Liver (tissue), 9 donors: ENCODE data around the gene TJP3. TPM values are rescaled to one million over a fixed set of nuclear protein-coding genes. Genes with fewer than 3 reads are reported as not detected.

Experiments
- DNase-seq: peaks from one replicate; pipeline ENCODE4 v3.0.0-alpha.2; 2017; ENCODE audit warnings: low spot score
- H3K27ac ChIP-seq, 2 donors: one replicate each; pipeline ENCODE4 v1.7.0; 2013; ENCODE audit warnings: inconsistent platforms in 2 of 2, low read length in 2 of 2, control low read depth in 1 of 2, low read depth in 1 of 2, mild to moderate bottlenecking in 1 of 2
- H3K27me3 ChIP-seq, 4 donors: one replicate each; pipeline versions ENCODE4 v1.6.1 to v1.7.0; 2013; ENCODE audit warnings: low read length in 3 of 4, inconsistent platforms in 1 of 4, mild to moderate bottlenecking in 1 of 4, moderate library complexity in 1 of 4; ENCODE audit not compliant: control insufficient read depth in 4 of 4, insufficient read depth in 4 of 4
- H3K36me3 ChIP-seq, 4 donors: one replicate each; pipeline versions ENCODE4 v1.6.1 to v1.7.0; 2013; ENCODE audit warnings: low read length in 3 of 4, mild to moderate bottlenecking in 3 of 4, low read depth in 1 of 4, moderate library complexity in 1 of 4; ENCODE audit not compliant: control insufficient read depth in 4 of 4, insufficient read depth in 3 of 4
- H3K4me1 ChIP-seq, 4 donors: one replicate each; pipeline versions ENCODE4 v1.6.1 to v1.7.0; 2013; ENCODE audit warnings: low read length in 3 of 4, mild to moderate bottlenecking in 3 of 4, moderate library complexity in 1 of 4; ENCODE audit not compliant: control insufficient read depth in 4 of 4, insufficient read depth in 4 of 4
- H3K4me3 ChIP-seq, 3 donors: one replicate each; pipeline versions ENCODE4 v1.6.1 to v1.7.0; 2013; ENCODE audit warnings: low read length in 3 of 3, control low read depth in 1 of 3, low read depth in 1 of 3, mild to moderate bottlenecking in 1 of 3
- H3K9ac ChIP-seq, 2 donors: one replicate each; pipeline ENCODE4 v1.7.0; 2013; ENCODE audit warnings: low read length in 2 of 2, mild to moderate bottlenecking in 2 of 2, moderate library complexity in 2 of 2, control low read depth in 1 of 2, low read depth in 1 of 2
- H3K9me3 ChIP-seq, 4 donors: one replicate each; pipeline versions ENCODE4 v1.6.1 to v1.7.0; 2013; ENCODE audit warnings: low read length in 3 of 4; ENCODE audit not compliant: control insufficient read depth in 4 of 4
- ATF3 ChIP-seq: IDR thresholded peaks from 2 replicates; pipeline ENCODE4 v1.6.1; 2016; ENCODE audit warnings: antibody characterized with exemption
- EGR1 ChIP-seq, 2 donors: IDR thresholded peaks; 2 replicates each; pipeline ENCODE4 v1.6.1; 2016 to 2018; ENCODE audit warnings: antibody characterized with exemption in 2 of 2, low read depth in 2 of 2
- FOXA2 ChIP-seq: IDR thresholded peaks from 2 replicates; pipeline ENCODE4 v1.6.1; 2016; ENCODE audit warnings: antibody characterized with exemption
- GABPA ChIP-seq, 2 donors: IDR thresholded peaks in 1 of 2; conservative IDR thresholded peaks in 1 of 2; 2 replicates each; pipeline ENCODE4 v1.6.1; 2016; ENCODE audit warnings: antibody characterized with exemption in 2 of 2, mild to moderate bottlenecking in 1 of 2, moderate library complexity in 1 of 2
- HNF4A ChIP-seq, 2 donors: conservative IDR thresholded peaks; 2 replicates each; pipeline ENCODE4 v1.6.1; 2016; ENCODE audit warnings: antibody characterized with exemption in 2 of 2, mild to moderate bottlenecking in 2 of 2
- HNF4G ChIP-seq: IDR thresholded peaks from 2 replicates; pipeline ENCODE4 v1.6.1; 2016; ENCODE audit warnings: antibody characterized with exemption
- JUND ChIP-seq, 2 donors: IDR thresholded peaks; 2 replicates each; pipeline ENCODE4 v1.6.1; 2016; ENCODE audit warnings: antibody characterized with exemption in 2 of 2
- NR2F2 ChIP-seq: IDR thresholded peaks from 2 replicates; pipeline ENCODE4 v1.6.1; 2016; ENCODE audit warnings: antibody characterized with exemption
- RAD21 ChIP-seq, 2 donors: IDR thresholded peaks; 2 replicates each; pipeline ENCODE4 v1.6.1; 2016; ENCODE audit warnings: antibody characterized with exemption in 2 of 2, mild to moderate bottlenecking in 2 of 2
- RXRA ChIP-seq, 2 donors: IDR thresholded peaks; 2 replicates each; pipeline ENCODE4 v1.6.1; 2017 to 2018; ENCODE audit warnings: antibody characterized with exemption in 2 of 2, mild to moderate bottlenecking in 1 of 2
- TAF1 ChIP-seq: conservative IDR thresholded peaks from 2 replicates; pipeline ENCODE4 v1.6.1; 2016; ENCODE audit warnings: antibody characterized with exemption, mild to moderate bottlenecking
- YY1 ChIP-seq: IDR thresholded peaks from 2 replicates; pipeline ENCODE4 v1.6.1; 2016; ENCODE audit warnings: antibody characterized with exemption, mild to moderate bottlenecking
- ZBTB33 ChIP-seq: IDR thresholded peaks from 2 replicates; pipeline ENCODE4 v1.6.1; 2016; ENCODE audit warnings: antibody characterized with exemption
- WGBS: extraction: QIAGEN DNeasy Blood & Tissue Kit; methylation state at CpG from one replicate; pipeline ENCODE4 v1.1.7; 2013; 5-methylcytosine and 5-hydroxymethylcytosine counted together
- polyA plus RNA-seq, 2 donors: library from polyadenylated mRNA; stranded (reverse) in 1 of 2; unstranded in 1 of 2; fragments of 200-250 nt in 1 of 2; fragments of >200 nt in 1 of 2; fragmentation: Nextera tagmentation in 1 of 2; extraction: Ambion mirVana in 1 of 2; gene quantifications; one replicate each; pipeline versions ENCODE4 v1.2.1 to v1.2.3, GENCODE V29; 2013 to 2015
- total RNA-seq, 2 donors: library from RNA; depleted of rRNA; stranded (reverse); fragments of >200 nt; gene quantifications; one replicate each; pipeline ENCODE4 v1.2.3, GENCODE V29; 2014
- TF ChIP-seq, protein P1 (sequence below): fragments of 150-350 bp; IDR thresholded peaks from 2 replicates; pipeline ENCODE4 v1.5.1; 2017; ENCODE audit warnings: improper control_type of control experiment, low read depth, low read length; ENCODE audit not compliant: missing input control
- TF ChIP-seq, protein P2 (sequence below): IDR thresholded peaks from 2 replicates; pipeline ENCODE4 v1.6.1; 2016; ENCODE audit warnings: antibody characterized with exemption
- donor health status: healthy.
- donor health status: healthy.
- donor health status: healthy.
- donor health status: healthy.
- donor health status: healthy.

The TJP3 gene
- total and polyA plus RNA-seq, 4 donors: 6.0 to 9.8 (median 6.7) TPM

DNA sequence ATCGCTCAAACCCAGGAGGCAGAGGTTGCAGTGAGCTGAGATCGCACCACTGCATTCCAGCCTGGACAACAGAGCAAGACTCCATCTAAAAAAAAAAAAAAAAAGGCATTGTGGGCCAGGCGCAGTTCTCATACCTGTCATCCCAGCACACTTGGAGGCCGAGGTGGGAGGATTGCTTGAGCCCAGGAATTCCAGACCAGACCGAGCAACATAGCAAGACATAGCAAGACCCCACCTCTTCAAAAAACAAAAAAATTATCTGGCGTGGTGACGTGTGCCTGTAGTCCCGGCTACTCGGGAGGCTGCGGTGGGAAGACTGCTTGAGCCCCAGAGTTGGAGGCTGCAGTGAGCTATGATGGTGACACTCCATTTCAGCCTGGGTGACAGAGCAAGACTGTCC is 25.9 kb upstream of the TJP3 start:
- H3K36me3 ChIP-seq: peaks cover 0 to 2% (median under 1%) of the 10 kb centered on the region in 4 donors
- WGBS: 93% methylated on average over 10 of the region's 10 CpGs
- no peak overlapping the region for H3K27ac ChIP-seq
- no peaks in the 10 kb centered on the region for H3K27me3 ChIP-seq
- peaks cover 0 to 3% (median 0%) of the 10 kb centered on the region in 4 donors for H3K9me3 ChIP-seq
- TF ChIP-seq TAF1 (no peak), RAD21 (IDR thresholded peaks at IDR 0.05) (no peak), ZBTB33 (no peak), GABPA (IDR thresholded peaks at IDR 0.05 in 1 of 2, conservative IDR thresholded peaks at IDR 0.05 in 1 of 2) (no peak), YY1 (no peak), FOXA2 (no peak), HNF4G (no peak), JUND (IDR thresholded peaks at IDR 0.05) (no peak), HNF4A (conservative IDR thresholded peaks at IDR 0.05) (no peak), NR2F2 (no peak), RXRA (IDR thresholded peaks at IDR 0.05) (no peak), ATF3 (no peak)
- TF ChIP-seq, protein P1, sequence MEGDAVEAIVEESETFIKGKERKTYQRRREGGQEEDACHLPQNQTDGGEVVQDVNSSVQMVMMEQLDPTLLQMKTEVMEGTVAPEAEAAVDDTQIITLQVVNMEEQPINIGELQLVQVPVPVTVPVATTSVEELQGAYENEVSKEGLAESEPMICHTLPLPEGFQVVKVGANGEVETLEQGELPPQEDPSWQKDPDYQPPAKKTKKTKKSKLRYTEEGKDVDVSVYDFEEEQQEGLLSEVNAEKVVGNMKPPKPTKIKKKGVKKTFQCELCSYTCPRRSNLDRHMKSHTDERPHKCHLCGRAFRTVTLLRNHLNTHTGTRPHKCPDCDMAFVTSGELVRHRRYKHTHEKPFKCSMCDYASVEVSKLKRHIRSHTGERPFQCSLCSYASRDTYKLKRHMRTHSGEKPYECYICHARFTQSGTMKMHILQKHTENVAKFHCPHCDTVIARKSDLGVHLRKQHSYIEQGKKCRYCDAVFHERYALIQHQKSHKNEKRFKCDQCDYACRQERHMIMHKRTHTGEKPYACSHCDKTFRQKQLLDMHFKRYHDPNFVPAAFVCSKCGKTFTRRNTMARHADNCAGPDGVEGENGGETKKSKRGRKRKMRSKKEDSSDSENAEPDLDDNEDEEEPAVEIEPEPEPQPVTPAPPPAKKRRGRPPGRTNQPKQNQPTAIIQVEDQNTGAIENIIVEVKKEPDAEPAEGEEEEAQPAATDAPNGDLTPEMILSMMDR: no peak
- TF ChIP-seq, protein P2, sequence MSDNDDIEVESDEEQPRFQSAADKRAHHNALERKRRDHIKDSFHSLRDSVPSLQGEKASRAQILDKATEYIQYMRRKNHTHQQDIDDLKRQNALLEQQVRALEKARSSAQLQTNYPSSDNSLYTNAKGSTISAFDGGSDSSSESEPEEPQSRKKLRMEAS: no peak
- H3K4me3 ChIP-seq: no peak overlapping the region
- DNase-seq: no peak
- H3K9ac ChIP-seq: no peak overlapping the region
- peaks cover 0 to 7% (median 1%) of the 10 kb centered on the region in 4 donors for H3K4me1 ChIP-seq

- Histone ChIP-seq H3K27me3 (no peaks in the 10 kb centered on the region), H3K9ac (no peak overlapping the region), H3K27ac (peak overlapping the region in 1 of 2 donors; percentile 7), H3K4me3 (no peak overlapping the region), H3K36me3 (peaks cover 0 to 2% (median under 1%) of the 10 kb centered on the region in 4 donors), H3K9me3 (peaks cover 0 to 3% (median 0%) of the 10 kb centered on the region in 4 donors), H3K4me1 (peaks cover under 1 to 13% (median 5%) of the 10 kb centered on the region in 4 donors)
- no peak for DNase-seq
- no peak for TF ChIP-seq EGR1 (IDR thresholded peaks at IDR 0.05; ENCODE audit: low read depth in 2 of 2)
- no peak for TF ChIP-seq HNF4A (conservative IDR thresholded peaks at IDR 0.05)
- WGBS: 84% methylated on average over 17 of the region's 17 CpGs
Observed at GRCh38 chr19:3682741-3683404, 25.3 kb upstream of the TJP3 start.
